Measurements from ENCODE around the gene HTR4. TPM values are rescaled to one million over a fixed set of nuclear protein-coding genes. Genes with fewer than 3 reads are reported as not detected.

The HTR4 gene
- polyA plus RNA-seq, 1 donor from 2014 or later, result not detected

DNA sequence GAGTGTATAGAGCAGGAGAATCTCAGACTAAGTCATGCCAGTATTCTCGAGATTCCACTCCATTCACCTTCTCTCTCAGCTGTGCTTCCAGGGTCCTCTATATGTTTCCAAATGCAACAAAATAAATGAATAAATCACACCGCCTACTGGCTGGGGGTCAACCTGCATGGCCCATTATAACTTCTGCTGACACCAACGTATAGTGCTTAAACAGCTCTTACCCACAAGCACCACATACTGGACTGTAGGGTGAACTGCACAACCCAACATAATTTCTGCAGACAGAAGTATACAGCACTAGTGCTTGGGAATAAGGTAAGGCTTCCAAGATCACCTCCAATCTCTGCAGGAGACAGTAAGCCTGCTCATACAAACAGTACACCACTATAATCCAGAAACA, 33.1 kb upstream of the HTR4 start:
- Histone ChIP-seq H2AFZ (ENCODE audit: low read depth, low read length) (no peak overlapping the region), H3F3A (ENCODE audit: insufficient read depth, low read length, poor library complexity, severe bottlenecking) (no peaks in the 10 kb centered on the region), H3K27ac (ENCODE audit: low read length) (no peak overlapping the region), H3K9ac (ENCODE audit: low read length) (no peak overlapping the region), H3K4me3 (ENCODE audit: low read length) (no peak overlapping the region), H3K36me3 (ENCODE audit: insufficient read depth, low read length) (no peaks in the 10 kb centered on the region), H4K20me1 (ENCODE audit: insufficient read depth) (no peaks in the 10 kb centered on the region), H3K9me3 (ENCODE audit: low read length) (no peaks in the 10 kb centered on the region), H3K4me2 (ENCODE audit: low read length) (no peak overlapping the region), H3K79me2 (replicated peaks; ENCODE audit: insufficient read depth, low read length) (no peaks in the 10 kb centered on the region), H3K9me2 (ENCODE audit: insufficient read depth, low read length) (no peaks in the 10 kb centered on the region), H3K27me3 (ENCODE audit: insufficient read depth, low read depth, low read length) (no peaks in the 10 kb centered on the region)
- TF ChIP-seq CTCF (IDR thresholded peaks at IDR 0.05; ENCODE audit: poor library complexity, severe bottlenecking) (no peak), EP300 (conservative IDR thresholded peaks at IDR 0.05; ENCODE audit: poor library complexity, severe bottlenecking) (no peak)

DNA sequence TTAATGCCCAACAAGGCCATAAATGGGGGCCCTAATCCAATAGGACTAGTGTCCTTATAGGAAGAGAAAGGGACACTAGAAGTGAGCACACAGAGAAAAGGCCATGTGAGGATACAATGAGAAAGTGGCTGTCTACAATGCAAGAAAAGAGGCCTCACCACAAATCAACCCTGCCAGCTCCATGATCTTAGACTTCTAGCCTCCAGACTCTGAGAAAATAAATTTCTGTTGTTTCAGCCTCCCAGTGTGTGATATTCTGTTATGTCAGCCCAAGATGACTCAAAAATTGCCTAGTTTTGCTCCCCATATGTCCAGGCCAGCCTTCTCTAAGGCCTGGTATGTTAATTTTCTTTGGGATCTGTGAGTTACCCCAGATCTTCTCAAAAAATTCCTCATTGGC, 32.3 kb upstream of the HTR4 start:
- H3K27ac ChIP-seq (ENCODE audit: low read length), result no peak overlapping the region
- no peak overlapping the region for H3K9ac ChIP-seq (ENCODE audit: low read length)
- no peak for TF ChIP-seq TAF1 (IDR thresholded peaks at IDR 0.05; ENCODE audit: low read depth)
- TF ChIP-seq POLR2AphosphoS5 (IDR thresholded peaks at IDR 0.05), result no peak
- TF ChIP-seq EP300 (conservative IDR thresholded peaks at IDR 0.05; ENCODE audit: poor library complexity, severe bottlenecking), result no peak
- TF ChIP-seq REST (IDR thresholded peaks at IDR 0.05; ENCODE audit: borderline replicate concordance), result no peak
- no peak for TF ChIP-seq EZH2 (IDR thresholded peaks at IDR 0.05; ENCODE audit: borderline replicate concordance, insufficient read depth, low read length, poor library complexity, severe bottlenecking)
- no peak for TF ChIP-seq CTCF (IDR thresholded peaks at IDR 0.05; ENCODE audit: poor library complexity, severe bottlenecking)
- TF ChIP-seq RAD21 (conservative IDR thresholded peaks at IDR 0.05), result no peak
- TF ChIP-seq MXI1 (conservative IDR thresholded peaks at IDR 0.05; ENCODE audit: poor library complexity, severe bottlenecking), result no peak
- TF ChIP-seq SMC3 (conservative IDR thresholded peaks at IDR 0.05; ENCODE audit: poor library complexity), result no peak
- no peaks in the 10 kb centered on the region for H3K79me2 ChIP-seq (replicated peaks; ENCODE audit: insufficient read depth, low read length)
- H3K4me3 ChIP-seq (ENCODE audit: low read length), result no peak overlapping the region
- no peaks in the 10 kb centered on the region for H3F3A ChIP-seq (ENCODE audit: insufficient read depth, low read length, poor library complexity, severe bottlenecking)
- no peaks in the 10 kb centered on the region for H3K9me3 ChIP-seq (ENCODE audit: low read length)
- no peaks in the 10 kb centered on the region for H4K20me1 ChIP-seq (ENCODE audit: insufficient read depth)
- no peaks in the 10 kb centered on the region for H3K9me2 ChIP-seq (ENCODE audit: insufficient read depth, low read length)
- H3K4me2 ChIP-seq (ENCODE audit: low read length), result no peak overlapping the region
- H2AFZ ChIP-seq (ENCODE audit: low read depth, low read length), result no peak overlapping the region
- H3K27me3 ChIP-seq (ENCODE audit: insufficient read depth, low read depth, low read length), result no peaks in the 10 kb centered on the region
- H3K36me3 ChIP-seq (ENCODE audit: insufficient read depth, low read length), result no peaks in the 10 kb centered on the region

Measured in neural cell (in vitro differentiated cells).